GM06990 (cell line): ENCODE measurements around the gene PCCA.
"Not testable (repeated sequence)": the region's sequence is repeated elsewhere in the genome, so short reads cannot be mapped to it uniquely, and the experiment has no call there.

ENCODE experiments used
- DNase-seq: peaks from one replicate; pipeline ENCODE4 v3.0.0-alpha.2; 2011; ENCODE audit not compliant: insufficient read length; ENCODE audit errors: extremely low read depth
- H3K27me3 ChIP-seq: replicated peaks from 2 replicates; pipeline ENCODE4 v1.6.0; 2011; ENCODE audit warnings: low read length; ENCODE audit not compliant: control insufficient read depth, insufficient read depth
- H3K36me3 ChIP-seq: 2 replicates; pipeline ENCODE4 v1.5.1; 2011; ENCODE audit warnings: low read length; ENCODE audit not compliant: control insufficient read depth, insufficient read depth
- H3K4me3 ChIP-seq: replicated peaks from 2 replicates; pipeline ENCODE4 v1.5.1; 2011; ENCODE audit warnings: low read depth, mild to moderate bottlenecking, control low read depth, low read length
- CTCF ChIP-seq: IDR thresholded peaks from 2 replicates; pipeline ENCODE4 v1.5.1; 2011; ENCODE audit warnings: low read length, control low read depth, mild to moderate bottlenecking, inconsistent platforms; ENCODE audit not compliant: insufficient read depth, poor library complexity, severe bottlenecking

Gene PCCA

GRCh38 chr13:100314132-100314910, 225.4 kb downstream of the PCCA start:
- Histone ChIP-seq H3K36me3 (no peaks in the 10 kb centered on the region), H3K27me3 (no peaks in the 10 kb centered on the region), H3K4me3 (no peak overlapping the region)
- TF ChIP-seq CTCF: no peak
- DNase-seq: no peak

GRCh38 chr13:100315522-100315921, 226.6 kb downstream of the PCCA start:
- TF ChIP-seq CTCF: no peak
- H3K4me3 ChIP-seq: no peak overlapping the region
- no peaks in the 10 kb centered on the region for H3K36me3 ChIP-seq
- DNase-seq: no peak
- no peaks in the 10 kb centered on the region for H3K27me3 ChIP-seq

- DNase-seq, H3K4me3 ChIP-seq, H3K36me3 ChIP-seq, H3K27me3 ChIP-seq: not testable (repeated sequence)
Observed at GRCh38 chr13:100318473-100318872, 229.6 kb downstream of the PCCA start.

- Histone ChIP-seq H3K4me3 (no peak overlapping the region), H3K36me3 (no peaks in the 10 kb centered on the region; the same call in 1 of the 2 replicates), H3K27me3 (no peaks in the 10 kb centered on the region)
- TF ChIP-seq CTCF: no peak
- no peak for DNase-seq
Observed at GRCh38 chr13:100323937-100324336, 235.0 kb downstream of the PCCA start.

GRCh38 chr13:100330662-100331061, 241.8 kb downstream of the PCCA start:
- TF ChIP-seq CTCF: no peak
- H3K36me3 ChIP-seq: no peaks in the 10 kb centered on the region
- DNase-seq: no peak
- H3K4me3 ChIP-seq: no peak overlapping the region
- no peaks in the 10 kb centered on the region for H3K27me3 ChIP-seq

GRCh38 chr13:100333141-100333540, 244.2 kb downstream of the PCCA start:
- DNase-seq: no peak
- no peak overlapping the region for H3K4me3 ChIP-seq
- no peaks in the 10 kb centered on the region for H3K27me3 ChIP-seq
- TF ChIP-seq CTCF: no peak
- no peaks in the 10 kb centered on the region for H3K36me3 ChIP-seq
